GM19238 (cell line): ENCODE measurements around the gene VSIG10.
A peak's percentile ranks its signal among the peaks of the same experiment; 100 is the strongest.

Source experiments
- DNase-seq: peaks from one replicate; pipeline ENCODE4 v3.0.0; 2011; ENCODE audit warnings: low spot score; ENCODE audit not compliant: insufficient read length

VSIG10 gene

GRCh38 chr12:118060301-118061010, 43.4 kb downstream of the VSIG10 start:
- no peak for DNase-seq

GRCh38 chr12:118059341-118060191, 44.2 kb downstream of the VSIG10 start:
- DNase-seq, result no peak

DNA sequence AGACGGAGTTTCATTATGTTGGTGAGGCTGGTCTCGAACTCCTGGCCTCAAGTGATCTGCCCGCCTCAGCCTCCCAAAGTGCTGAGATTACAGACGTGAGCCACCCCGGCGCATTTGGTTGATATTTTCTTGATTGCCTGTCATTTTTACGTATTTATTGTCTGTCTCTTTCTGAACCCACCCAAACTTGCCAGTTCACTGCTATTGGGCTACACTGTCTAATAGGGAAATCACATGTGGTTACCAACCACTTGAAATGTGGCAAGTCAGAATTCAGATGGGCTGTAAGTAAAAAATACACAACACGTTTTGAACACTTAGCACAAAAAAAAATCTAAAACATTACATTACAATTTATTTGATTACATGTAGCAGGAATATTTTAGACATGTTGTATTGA, 44.9 kb downstream of the VSIG10 start:
- no peak for DNase-seq

- DNase-seq, result no peak
Measured at GRCh38 chr12:118058227-118058626, 45.6 kb downstream of the VSIG10 start.

DNA sequence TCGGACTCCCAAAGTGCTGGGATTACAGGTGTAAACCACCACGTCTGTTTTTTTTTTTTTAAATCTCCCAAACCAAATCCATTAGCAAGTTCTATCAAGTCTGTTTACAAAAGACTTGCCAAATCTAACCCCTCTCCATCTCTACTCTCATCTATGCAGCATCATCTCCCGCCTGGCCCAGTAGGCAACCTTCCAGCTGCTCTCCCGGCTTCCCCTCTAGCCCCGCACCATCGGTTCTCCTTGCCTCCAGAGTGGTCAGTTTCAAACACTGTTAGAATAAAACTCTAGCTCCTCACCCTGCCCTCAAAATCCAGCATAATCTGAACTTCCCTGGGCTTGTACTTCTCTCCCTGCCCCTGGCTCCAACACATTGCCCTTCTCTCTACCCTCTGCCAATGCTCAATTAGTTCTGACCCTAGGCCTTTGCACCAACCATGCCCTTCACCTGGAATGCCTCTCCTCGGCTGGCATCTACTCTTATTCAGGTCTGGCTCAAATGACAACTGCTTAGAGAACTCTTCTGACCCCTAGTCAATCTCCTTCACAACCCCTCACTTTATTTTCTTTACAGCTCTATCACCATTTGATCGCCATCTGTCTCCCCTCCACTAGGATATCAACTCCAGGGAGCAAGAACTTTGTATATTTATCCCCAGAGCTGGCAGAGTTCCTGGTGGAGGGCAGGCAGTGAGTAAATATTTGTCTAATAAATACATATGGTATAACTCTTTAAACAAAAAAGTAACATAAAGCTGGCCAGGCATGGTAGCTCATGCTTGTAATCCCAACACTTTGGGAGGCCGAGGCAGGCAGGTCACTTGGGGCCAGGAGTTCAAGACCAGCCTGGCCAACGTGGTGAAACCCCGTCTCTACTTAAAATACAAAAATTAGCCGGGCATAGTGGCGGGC, 47.7 kb downstream of the VSIG10 start:
- DNase-seq, result no peak

DNA sequence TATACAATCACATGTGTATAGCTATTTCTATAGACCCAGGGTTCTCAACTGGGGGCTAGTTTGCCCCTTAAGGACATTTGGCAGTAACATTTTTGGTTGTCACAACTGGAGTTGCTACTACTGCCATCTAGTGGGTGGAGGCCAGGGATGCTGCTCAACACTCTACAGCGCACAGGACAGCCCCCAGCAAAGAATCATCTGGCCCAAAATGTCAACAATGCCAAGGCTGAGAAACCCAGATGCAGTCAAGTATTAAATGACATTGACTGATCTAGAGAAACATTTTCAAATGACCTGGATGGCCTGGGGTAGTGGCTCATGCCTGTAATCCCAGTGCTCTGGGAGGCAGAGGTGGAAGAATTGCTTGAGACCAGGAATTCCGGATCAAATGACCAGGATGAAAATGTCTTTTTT, 48.7 kb downstream of the VSIG10 start:
- peak; percentile 50 for DNase-seq

GRCh38 chr12:118053071-118053985, 50.5 kb downstream of the VSIG10 start:
- DNase-seq, result no peak

DNA sequence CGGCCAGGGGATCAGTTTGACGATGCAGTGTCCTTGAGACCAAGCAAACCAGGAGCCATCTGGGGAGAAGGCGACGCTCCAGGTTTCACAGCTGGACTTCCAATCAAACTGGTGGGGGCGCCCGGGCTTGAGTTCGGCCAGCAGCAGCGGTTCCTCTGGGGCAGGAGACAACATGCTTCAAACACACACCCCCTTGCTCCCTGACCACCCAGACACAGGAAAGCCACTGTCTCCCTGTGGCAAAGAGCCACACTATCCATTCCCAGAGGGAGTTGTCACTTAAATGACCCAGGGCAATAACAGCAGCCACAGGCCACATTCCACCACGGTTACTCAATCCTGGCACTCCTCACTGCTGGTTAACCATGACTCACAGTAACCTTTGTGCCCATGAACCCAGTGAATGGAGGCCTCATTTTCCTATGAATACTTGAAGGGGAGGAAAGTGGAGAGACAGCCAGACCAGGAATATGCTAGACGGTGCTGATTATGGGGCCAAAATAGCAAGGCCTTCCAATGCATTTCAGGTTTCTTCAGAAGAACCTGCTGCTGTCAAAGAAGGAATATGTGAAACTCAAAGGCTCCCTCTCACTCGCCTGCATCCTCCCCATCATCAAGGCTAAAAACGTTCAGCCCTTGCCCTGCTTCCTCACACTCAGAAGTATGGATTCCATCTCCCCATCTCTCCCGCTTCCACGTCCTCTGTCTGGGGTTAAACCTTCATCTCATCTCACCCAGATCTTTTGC, 51.3 kb downstream of the VSIG10 start:
- DNase-seq, result no peak

- no peak for DNase-seq
Measured at GRCh38 chr12:118050972-118051910, 52.6 kb downstream of the VSIG10 start.

DNA sequence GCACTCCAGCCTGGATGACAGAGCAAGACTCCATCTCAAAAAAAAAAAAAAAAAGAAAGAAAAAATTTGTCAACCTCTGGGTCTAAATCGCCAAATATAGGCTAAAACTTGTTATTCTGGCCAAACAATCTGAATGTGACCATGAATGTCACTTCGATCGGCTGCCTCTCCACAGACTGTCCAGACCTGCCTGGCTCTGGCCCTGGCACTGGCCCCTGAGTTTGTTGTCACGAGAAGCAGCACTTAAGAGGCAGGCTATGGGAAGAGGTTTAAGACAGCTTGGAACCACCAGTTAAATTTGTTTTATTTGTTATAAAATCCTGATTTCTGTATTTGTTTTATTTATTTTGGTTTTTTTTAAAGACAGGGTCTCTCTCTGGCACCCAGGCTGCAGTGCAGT, 57.4 kb downstream of the VSIG10 start:
- DNase-seq, result no peak

DNA sequence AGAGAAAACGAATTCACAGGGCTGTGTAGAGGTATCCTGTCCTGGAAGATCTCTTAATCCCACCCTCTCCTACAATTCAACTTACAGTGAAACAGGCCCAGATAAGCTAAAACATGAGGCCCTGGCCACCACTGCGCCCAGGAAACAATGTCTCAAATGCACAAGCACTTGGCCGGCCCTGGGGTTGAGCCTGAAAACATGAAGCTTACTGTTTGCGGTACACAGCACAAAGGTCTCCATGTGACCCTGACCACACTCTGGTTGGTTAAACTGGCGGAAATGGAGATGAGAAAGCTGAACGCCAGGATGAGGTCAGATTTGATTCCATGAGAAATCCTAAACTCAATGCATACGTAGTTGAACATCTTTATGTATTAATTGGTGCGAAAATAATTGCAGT, 59.2 kb downstream of the VSIG10 start:
- DNase-seq, result no peak

- no peak for DNase-seq
Measured at GRCh38 chr12:118044075-118044474, 59.7 kb downstream of the VSIG10 start.

DNA sequence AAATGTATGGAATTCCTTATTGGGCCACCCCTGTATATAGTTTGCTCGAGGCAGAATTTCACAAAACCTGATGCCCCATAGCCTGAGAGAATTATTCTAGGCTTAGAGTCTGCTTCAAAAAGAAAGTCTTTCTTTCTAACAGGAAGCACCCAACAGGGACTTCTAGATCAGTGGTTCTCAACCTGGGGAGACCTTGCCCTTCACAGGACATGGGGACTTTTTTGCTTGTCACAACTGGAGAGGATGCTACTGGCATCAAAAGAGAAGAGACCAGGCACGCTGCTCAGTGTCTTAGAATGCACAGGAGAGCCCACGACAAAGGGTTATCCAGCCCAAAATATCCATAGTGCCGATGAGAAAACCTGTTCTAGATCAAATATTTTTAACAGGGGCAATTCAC, 61.7 kb downstream of the VSIG10 start:
- DNase-seq, result no peak

DNA sequence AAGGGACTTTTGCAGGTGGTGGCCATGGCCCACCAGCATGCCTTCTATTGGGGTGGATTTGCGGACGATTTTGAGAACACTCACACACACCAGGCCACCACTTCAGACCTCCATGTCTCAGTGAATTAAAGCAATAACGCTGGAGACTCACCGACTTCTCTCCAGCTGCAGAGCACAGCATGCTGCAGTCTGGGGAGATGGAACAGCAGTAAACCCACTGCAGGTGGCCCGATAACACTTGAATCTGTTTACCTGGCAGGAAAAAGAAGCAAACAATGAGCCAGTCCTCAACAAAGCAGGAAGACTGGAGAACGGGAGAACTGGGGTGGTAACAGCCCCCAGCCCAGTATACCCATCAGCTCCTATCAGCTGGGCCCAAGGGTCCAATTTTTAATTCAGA, 65.7 kb downstream of the VSIG10 start:
- no peak for DNase-seq

DNA sequence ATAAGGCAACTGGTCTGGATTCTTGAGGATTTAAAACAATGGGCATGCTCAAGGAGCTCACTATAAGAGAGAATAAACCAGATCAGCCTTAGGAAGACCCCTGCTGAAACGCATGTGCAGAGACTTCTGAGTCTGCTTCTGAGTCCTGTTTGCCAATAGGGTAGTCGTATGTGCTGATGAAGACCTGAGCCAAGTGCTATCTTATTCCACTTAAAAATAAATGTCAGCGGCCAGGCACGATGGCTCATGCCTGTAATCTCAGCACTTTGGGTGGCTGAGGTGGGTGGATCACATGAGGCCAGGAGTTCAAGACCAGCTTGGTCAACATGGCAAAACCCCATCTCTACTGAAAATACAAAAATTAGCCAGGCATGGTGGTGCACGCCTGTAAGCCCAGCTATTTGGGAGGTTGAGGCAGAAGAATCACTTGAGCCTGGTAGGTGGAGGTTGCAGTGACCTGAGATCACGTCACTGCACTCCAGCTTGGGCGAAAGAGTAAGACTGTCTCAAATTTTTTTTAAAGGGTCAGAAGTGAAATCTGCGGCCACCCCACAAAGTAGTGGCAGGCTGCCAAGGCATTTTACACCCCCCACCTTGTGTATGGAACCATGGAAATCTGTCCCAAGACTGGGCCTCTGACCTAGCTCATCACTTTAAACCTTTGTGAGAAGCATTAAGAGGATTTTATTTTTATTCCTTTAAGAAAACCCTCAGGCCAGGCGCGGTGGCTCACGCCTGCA, 67.0 kb downstream of the VSIG10 start:
- no peak for DNase-seq

DNA sequence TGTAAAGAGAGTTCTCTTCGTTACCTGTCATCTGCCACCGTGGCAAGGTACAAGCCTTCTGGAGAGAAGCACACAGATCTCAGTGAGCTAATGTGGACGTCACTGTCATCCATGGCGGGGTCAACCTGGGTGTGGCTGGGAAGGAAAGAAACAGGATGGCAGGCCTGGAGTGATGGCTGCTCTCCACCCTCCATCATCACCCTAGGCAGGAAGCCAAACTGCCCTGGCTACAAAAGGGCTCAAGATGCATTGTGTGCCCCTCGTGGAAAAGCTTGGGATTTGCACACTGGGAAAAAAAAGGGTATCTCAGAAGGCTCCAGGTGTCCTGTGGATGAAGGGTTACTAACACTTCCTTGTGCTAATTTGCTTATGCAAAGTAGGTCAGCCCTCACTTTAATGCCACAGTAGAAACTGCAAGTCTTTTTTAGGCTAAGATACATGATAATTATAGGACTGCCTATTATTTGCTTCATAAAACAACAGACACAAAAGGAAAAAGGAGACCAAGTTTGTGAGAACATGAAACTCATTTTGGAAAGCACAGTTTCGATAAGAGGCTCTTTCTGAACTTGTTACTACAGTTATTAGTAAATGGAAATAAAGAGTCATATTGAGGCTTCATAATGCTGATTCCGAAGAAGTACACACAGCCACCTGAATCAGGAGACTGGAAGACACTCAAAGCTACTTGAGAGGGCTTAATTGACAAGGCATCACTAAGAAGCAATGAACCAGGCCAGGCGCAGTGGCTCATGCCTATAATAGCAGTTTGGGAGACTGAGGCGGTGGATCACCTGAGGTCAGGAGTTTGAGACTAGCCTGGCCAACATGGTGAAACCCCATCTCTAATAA, 68.4 kb downstream of the VSIG10 start:
- DNase-seq, result no peak
